GM23248 (cell line): Measurements from ENCODE around the gene XPC. TPM values are rescaled to one million over a fixed set of nuclear protein-coding genes. Genes with fewer than 3 reads are reported as not detected.

Experiments used
- DNase-seq: peaks from one replicate; pipeline ENCODE4 v3.0.0-alpha.2; 2015
- H2AFZ ChIP-seq: fragments of 200-600 bp; sonication (generic); 2 replicates; pipeline ENCODE4 v1.6.1; 2016; ENCODE audit warnings: antibody characterized with exemption
- H3F3A ChIP-seq: fragments of 200-600 bp; sonication (generic); 2 replicates; pipeline ENCODE4 v1.6.1; 2016; ENCODE audit warnings: mild to moderate bottlenecking, antibody characterized with exemption, mixed run types; ENCODE audit not compliant: insufficient read depth
- H3K27ac ChIP-seq: fragments of 200-600 bp; sonication (generic); 2 replicates; pipeline ENCODE4 v1.5.1; 2016; ENCODE audit warnings: mild to moderate bottlenecking
- H3K27me3 ChIP-seq: fragments of 200-600 bp; sonication (generic); replicated peaks from 2 replicates; pipeline ENCODE4 v1.6.1; 2016; ENCODE audit warnings: mild to moderate bottlenecking; ENCODE audit not compliant: insufficient read depth
- H3K36me3 ChIP-seq: fragments of 200-600 bp; sonication (generic); 2 replicates; pipeline ENCODE4 v1.6.1; 2016; ENCODE audit warnings: low read depth, mild to moderate bottlenecking
- H3K4me1 ChIP-seq: fragments of 200-600 bp; sonication (generic); 2 replicates; pipeline ENCODE4 v1.6.1; 2016; ENCODE audit warnings: mild to moderate bottlenecking; ENCODE audit not compliant: insufficient read depth
- H3K4me2 ChIP-seq: fragments of 200-600 bp; sonication (generic); one replicate; pipeline ENCODE4 v1.6.1; 2016; ENCODE audit warnings: mild to moderate bottlenecking; ENCODE audit not compliant: unreplicated experiment
- H3K4me3 ChIP-seq: fragments of 200-600 bp; sonication (generic); 2 replicates; pipeline ENCODE4 v1.5.1; 2016; ENCODE audit warnings: mild to moderate bottlenecking
- H3K79me2 ChIP-seq: fragments of 200-600 bp; sonication (generic); 2 replicates; pipeline ENCODE4 v1.6.1; 2016; ENCODE audit warnings: mild to moderate bottlenecking; ENCODE audit not compliant: insufficient read depth
- H3K9ac ChIP-seq: fragments of 200-600 bp; sonication (generic); 2 replicates; pipeline ENCODE4 v1.6.1; 2016; ENCODE audit warnings: mild to moderate bottlenecking
- H3K9me2 ChIP-seq: fragments of 200-600 bp; sonication (generic); 2 replicates; pipeline ENCODE4 v1.6.1; 2016; ENCODE audit warnings: mixed run types, mild to moderate bottlenecking, moderate library complexity; ENCODE audit not compliant: insufficient read depth
- H3K9me3 ChIP-seq: fragments of 200-600 bp; sonication (generic); one replicate; pipeline ENCODE4 v1.6.1; 2017; ENCODE audit warnings: low read depth
- H4K20me1 ChIP-seq: fragments of 200-600 bp; sonication (generic); 2 replicates; pipeline ENCODE4 v1.6.0; 2016; ENCODE audit not compliant: insufficient read depth
- EZH2 ChIP-seq: fragments of 200-600 bp; sonication (generic); IDR thresholded peaks from 2 replicates; pipeline ENCODE4 v1.6.1; 2018; ENCODE audit warnings: antibody characterized with exemption, mild to moderate bottlenecking; ENCODE audit not compliant: insufficient read depth, poor library complexity, severe bottlenecking
- EZH2phosphoT487 ChIP-seq: fragments of 200-600 bp; sonication (generic); IDR thresholded peaks from 2 replicates; pipeline ENCODE4 v1.6.1; 2018; ENCODE audit warnings: antibody characterized with exemption, moderate library complexity, mild to moderate bottlenecking, low read depth; ENCODE audit not compliant: insufficient read depth
- WGBS, 2 experiments: methylation state at CpG; one replicate each; pipeline ENCODE4 v1.1.6; 2015 to 2017; ENCODE audit warnings: low lambda C conversion rate in 2 of 2, low coverage in 1 of 2; ENCODE audit errors: missing lambda C conversion rate in 2 of 2; 5-methylcytosine and 5-hydroxymethylcytosine counted together
- in situ Hi-C: fragments of 300-500 bp; cut with MboI; formaldehyde crosslinking; loops from 2 replicates; pipeline ENCODE4 v1.15.0; 2020
- polyA plus RNA-seq: library from polyadenylated mRNA; unstranded; fragments of >200 nt; fragmentation: Nextera tagmentation; extraction: Ambion mirVana; gene quantifications from 2 replicates; pipeline ENCODE4 v1.2.1, GENCODE V29; 2016
- total RNA-seq: library from RNA; depleted of rRNA; stranded (reverse); fragments of >200 nt; shearing (Covaris generic); gene quantifications from 2 replicates; pipeline ENCODE4 v1.2.3, GENCODE V29; 2014

Gene XPC
- total and polyA plus RNA-seq, 2 experiments from 2014 or later, result 42.4 to 62.1 TPM

DNA sequence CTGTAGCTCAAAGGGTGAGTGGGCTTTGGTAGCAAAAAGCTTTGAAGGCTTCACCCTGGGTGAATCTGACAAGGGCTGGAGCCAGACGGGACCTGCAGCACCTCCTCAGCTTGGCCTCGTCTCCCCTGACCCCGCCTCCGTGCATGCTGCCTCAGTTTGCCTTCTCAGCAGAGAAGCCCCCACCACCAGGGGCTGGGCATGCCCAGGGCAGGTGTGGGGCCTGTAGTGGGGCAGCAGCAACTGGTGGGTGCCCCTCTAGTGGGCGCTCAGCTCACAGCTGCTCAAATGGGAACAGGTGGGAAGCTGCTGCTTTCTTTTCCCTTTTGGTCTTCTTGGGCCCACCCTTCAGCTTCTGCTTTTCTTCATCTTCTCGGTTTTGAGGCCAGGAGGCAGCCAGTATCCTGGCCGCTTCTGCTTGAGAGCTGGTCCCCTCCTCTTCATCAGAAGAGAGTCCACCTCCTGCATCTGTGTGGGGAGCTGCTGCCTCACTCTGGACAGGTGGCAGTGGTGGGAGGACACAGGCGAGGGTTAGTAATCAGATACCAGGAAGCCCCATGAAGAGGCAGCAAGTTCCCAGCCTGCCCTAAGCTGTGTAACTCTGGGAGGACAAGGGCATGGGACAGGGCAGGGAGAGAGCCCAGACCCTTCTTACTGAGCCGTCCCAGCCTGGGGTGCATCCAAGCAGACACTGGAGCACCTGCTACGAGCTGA lies 32.6 kb downstream of the XPC start:
- in situ Hi-C loops, result no loop called here
- no peak for DNase-seq
- 75 to 81% methylated on average over 10 of the region's 10 CpGs for WGBS, 2 experiments
- Histone ChIP-seq H2AFZ (no peak overlapping the region), H3K9me2 (no peaks in the 10 kb centered on the region), H3K36me3 (0 out of 2 replicates have a peak, but pooled peaks cover 11% of the 10 kb centered on the region), H3K27me3 (no peaks in the 10 kb centered on the region), H3K79me2 (peaks cover 3% of the 10 kb centered on the region; the same call in 1 of the 2 replicates), H3F3A (peaks cover 60% of the 10 kb centered on the region), H3K9me3 (no peaks in the 10 kb centered on the region), H4K20me1 (no peaks in the 10 kb centered on the region), H3K4me3 (no peak overlapping the region), H3K9ac (peak overlapping the region; percentile 95), H3K27ac (peak overlapping the region; percentile 100), H3K4me2 (peak overlapping the region; percentile 74), H3K4me1 (peaks cover 48% of the 10 kb centered on the region)
- TF ChIP-seq EZH2phosphoT487, result no peak
- TF ChIP-seq EZH2, result no peak

- Histone ChIP-seq H3F3A (peaks cover 66% of the 10 kb centered on the region), H3K36me3 (0 out of 2 replicates have a peak, but pooled peaks cover 11% of the 10 kb centered on the region), H3K9me3 (no peaks in the 10 kb centered on the region), H3K9me2 (no peaks in the 10 kb centered on the region), H2AFZ (no peak overlapping the region), H3K4me3 (peak overlapping the region; percentile 60), H3K27ac (peak overlapping the region; percentile 100), H4K20me1 (no peaks in the 10 kb centered on the region), H3K4me1 (peaks cover 54% of the 10 kb centered on the region), H3K4me2 (peak overlapping the region; percentile 74), H3K79me2 (no peaks in the 10 kb centered on the region), H3K27me3 (no peaks in the 10 kb centered on the region), H3K9ac (peak overlapping the region; percentile 95)
- TF ChIP-seq EZH2phosphoT487 (no peak), EZH2 (no peak)
- 64 to 74% methylated on average over 9 of the region's 9 CpGs for WGBS, 2 experiments
- in situ Hi-C loops, result no loop called here
- DNase-seq, result peak; percentile 77
Observed at GRCh38 chr3:14145236-14145635, 33.2 kb downstream of the XPC start.

- TF ChIP-seq EZH2, result no peak
- no peak for TF ChIP-seq EZH2phosphoT487
- peak overlapping the region; percentile 80 for H3K4me2 ChIP-seq
- no peaks in the 10 kb centered on the region for H3K9me3 ChIP-seq
- WGBS, 2 experiments, result 1% methylated on average over 7 of the region's 7 CpGs
- H3K27me3 ChIP-seq, result no peaks in the 10 kb centered on the region
- H3K36me3 ChIP-seq, result 0 out of 2 replicates have a peak, but pooled peaks cover 11% of the 10 kb centered on the region
- DNase-seq, result peak; percentile 100
- H3K9me2 ChIP-seq, result no peaks in the 10 kb centered on the region
- in situ Hi-C loops, result no loop called here
- H4K20me1 ChIP-seq, result no peaks in the 10 kb centered on the region
- no peaks in the 10 kb centered on the region for H3K79me2 ChIP-seq
- peaks cover 58% of the 10 kb centered on the region for H3K4me1 ChIP-seq
- peak overlapping the region; percentile 60 for H3K4me3 ChIP-seq
- peak overlapping the region; percentile 95 for H3K9ac ChIP-seq
- peaks cover 73% of the 10 kb centered on the region for H3F3A ChIP-seq
- peak overlapping the region; percentile 65 for H2AFZ ChIP-seq
- peak overlapping the region; percentile 100 for H3K27ac ChIP-seq
Observed at GRCh38 chr3:14144423-14145075, 33.9 kb downstream of the XPC start.

- Histone ChIP-seq H3K27me3 (no peaks in the 10 kb centered on the region), H3F3A (peaks cover 77% of the 10 kb centered on the region), H2AFZ (no peak overlapping the region), H3K9ac (peak overlapping the region; percentile 95), H3K79me2 (no peaks in the 10 kb centered on the region), H3K4me2 (peak overlapping the region; percentile 80), H4K20me1 (no peaks in the 10 kb centered on the region), H3K4me1 (peaks cover 58% of the 10 kb centered on the region), H3K9me3 (no peaks in the 10 kb centered on the region), H3K9me2 (no peaks in the 10 kb centered on the region), H3K4me3 (peak overlapping the region; percentile 60), H3K36me3 (peaks cover 11% of the 10 kb centered on the region; the same call in 1 of the 2 replicates), H3K27ac (peak overlapping the region; percentile 100)
- DNase-seq, result peak; percentile 95
- WGBS, 2 experiments, result 0 to 1% methylated on average over 7 of the region's 7 CpGs
- in situ Hi-C loops, result no loop called here
- no peak for TF ChIP-seq EZH2
- no peak for TF ChIP-seq EZH2phosphoT487
Observed at GRCh38 chr3:14143271-14144225, 34.9 kb downstream of the XPC start.
